Fibroblast of lung (primary cell): ENCODE results near the gene ACBD4.

Source experiments
- EZH2 ChIP-seq: IDR thresholded peaks from 2 replicates; pipeline ENCODE4 v1.5.1; 2012; ENCODE audit warnings: low read length, control low read depth, mild to moderate bottlenecking; ENCODE audit errors: missing control alignments
- TF ChIP-seq, protein P1 (sequence below), 2 donors: IDR thresholded peaks in 1 of 2; conservative IDR thresholded peaks in 1 of 2; 1 replicate in 1 of 2; 2 replicates in 1 of 2; pipeline ENCODE4 v1.5.1; 2011 to 2012; ENCODE audit warnings: low read length in 2 of 2, control low read depth in 1 of 2, inconsistent platforms in 1 of 2, low read depth in 1 of 2, mild to moderate bottlenecking in 1 of 2

GRCh38 chr17:45096926-45097325, 38.6 kb upstream of the ACBD4 start:
- TF ChIP-seq, protein P1, sequence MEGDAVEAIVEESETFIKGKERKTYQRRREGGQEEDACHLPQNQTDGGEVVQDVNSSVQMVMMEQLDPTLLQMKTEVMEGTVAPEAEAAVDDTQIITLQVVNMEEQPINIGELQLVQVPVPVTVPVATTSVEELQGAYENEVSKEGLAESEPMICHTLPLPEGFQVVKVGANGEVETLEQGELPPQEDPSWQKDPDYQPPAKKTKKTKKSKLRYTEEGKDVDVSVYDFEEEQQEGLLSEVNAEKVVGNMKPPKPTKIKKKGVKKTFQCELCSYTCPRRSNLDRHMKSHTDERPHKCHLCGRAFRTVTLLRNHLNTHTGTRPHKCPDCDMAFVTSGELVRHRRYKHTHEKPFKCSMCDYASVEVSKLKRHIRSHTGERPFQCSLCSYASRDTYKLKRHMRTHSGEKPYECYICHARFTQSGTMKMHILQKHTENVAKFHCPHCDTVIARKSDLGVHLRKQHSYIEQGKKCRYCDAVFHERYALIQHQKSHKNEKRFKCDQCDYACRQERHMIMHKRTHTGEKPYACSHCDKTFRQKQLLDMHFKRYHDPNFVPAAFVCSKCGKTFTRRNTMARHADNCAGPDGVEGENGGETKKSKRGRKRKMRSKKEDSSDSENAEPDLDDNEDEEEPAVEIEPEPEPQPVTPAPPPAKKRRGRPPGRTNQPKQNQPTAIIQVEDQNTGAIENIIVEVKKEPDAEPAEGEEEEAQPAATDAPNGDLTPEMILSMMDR (conservative IDR thresholded peaks at IDR 0.05 in 1 of 2, IDR thresholded peaks at IDR 0.05 in 1 of 2; ENCODE audit: low read depth in 1 of 2, low read length in 2 of 2), result no peak
- TF ChIP-seq EZH2, result no peak
